Erythroblast (primary cell): Measurements from ENCODE around the gene C1GALT1.
A peak's percentile ranks its signal among the peaks of the same experiment; 100 is the strongest.

Experiments used
- DNase-seq, 2 experiments: peaks; one replicate each; lab custom pipeline; 2025; lab: John Stamatoyannopoulos, UW
- GATA1 ChIP-seq: IDR thresholded peaks from 2 replicates; pipeline ENCODE4 v1.6.1; 2011; ENCODE audit warnings: low read depth, mild to moderate bottlenecking, control low read depth, low read length, moderate library complexity
- POLR2A ChIP-seq: IDR thresholded peaks from 2 replicates; pipeline ENCODE4 v1.6.1; 2011; ENCODE audit warnings: mild to moderate bottlenecking, low read length

Gene C1GALT1

GRCh38 chr7:7201578-7202374 lies 19.4 kb downstream of the C1GALT1 start:
- TF ChIP-seq POLR2A (no peak), GATA1 (no peak)
- no peak for DNase-seq

- no peak for DNase-seq
- no peak for TF ChIP-seq POLR2A
- TF ChIP-seq GATA1 = no peak
Measured at GRCh38 chr7:7202375-7202720, 20.0 kb downstream of the C1GALT1 start.

GRCh38 chr7:7203813-7204575 lies 21.6 kb downstream of the C1GALT1 start:
- TF ChIP-seq POLR2A = no peak
- TF ChIP-seq GATA1 = no peak
- DNase-seq = no peak

GRCh38 chr7:7207876-7208275 lies 25.5 kb downstream of the C1GALT1 start:
- DNase-seq = no peak
- TF ChIP-seq POLR2A = no peak
- TF ChIP-seq GATA1 = no peak

- TF ChIP-seq POLR2A (no peak), GATA1 (no peak)
- no peak for DNase-seq
Measured at GRCh38 chr7:7208520-7208919, 26.2 kb downstream of the C1GALT1 start.

- TF ChIP-seq POLR2A (no peak), GATA1 (no peak)
- no peak for DNase-seq
Measured at GRCh38 chr7:7209412-7210050, 27.2 kb downstream of the C1GALT1 start.

- TF ChIP-seq POLR2A = no peak
- no peak for TF ChIP-seq GATA1
- no peak for DNase-seq
Measured at GRCh38 chr7:7210475-7211237, 28.3 kb downstream of the C1GALT1 start.

GRCh38 chr7:7212612-7213011 lies 30.3 kb downstream of the C1GALT1 start:
- TF ChIP-seq POLR2A = no peak
- no peak for TF ChIP-seq GATA1
- DNase-seq = no peak

- no peak for TF ChIP-seq GATA1
- no peak for TF ChIP-seq POLR2A
- DNase-seq = no peak
Measured at GRCh38 chr7:7214398-7215347, 32.3 kb downstream of the C1GALT1 start.

GRCh38 chr7:7216279-7216678 lies 33.9 kb downstream of the C1GALT1 start:
- no peak for TF ChIP-seq GATA1
- TF ChIP-seq POLR2A = no peak
- no peak for DNase-seq

- DNase-seq = peak; percentile 41 to 63
- TF ChIP-seq POLR2A (no peak), GATA1 (no peak)
Measured at GRCh38 chr7:7219216-7219615, 36.9 kb downstream of the C1GALT1 start.

GRCh38 chr7:7220821-7221220 lies 38.5 kb downstream of the C1GALT1 start:
- no peak for DNase-seq
- TF ChIP-seq GATA1 = no peak
- TF ChIP-seq POLR2A = no peak
